Activated CD8-positive, alpha-beta T cell treated with anti-CD3 and anti-CD28 coated beads for 36 hours (primary cell): ENCODE measurements around the gene TRAK1. TPM values are rescaled to one million over a fixed set of nuclear protein-coding genes. Genes with fewer than 3 reads are reported as not detected.

Source experiments
- ATAC-seq: fragments of 200-7000 bp; cut with Tn5 transposase; one replicate; pipeline ENCODE4 v1.10.0; 2021; ENCODE audit warnings: mild to moderate bottlenecking, moderate library complexity
- CTCF ChIA-PET: fragments of 350-600 bp; sonication (Branson Sonifier 250); formaldehyde crosslinking; loops from one replicate; lab custom pipeline; 2021; ENCODE audit warnings: antibody characterized with exemption; lab: Charles Lee
- POLR2A ChIA-PET: fragments of 350-600 bp; sonication (Branson Sonifier 250); formaldehyde crosslinking; loops from one replicate; lab custom pipeline; 2021; ENCODE audit warnings: antibody characterized with exemption; lab: Charles Lee
- DNase-seq: peaks from one replicate; pipeline ENCODE4 v3.0.0-alpha.2; 2020
- H3K27ac Mint-ChIP-seq: one replicate; pipeline ENCODE4 v1.8.0; 2021; ENCODE audit warnings: mild to moderate bottlenecking, mixed read lengths
- H3K27me3 Mint-ChIP-seq: one replicate; pipeline ENCODE4 v1.8.0; 2021; ENCODE audit warnings: mixed read lengths
- H3K36me3 Mint-ChIP-seq: one replicate; pipeline ENCODE4 v1.8.0; 2021; ENCODE audit warnings: low read depth, mixed read lengths
- H3K4me1 Mint-ChIP-seq: one replicate; pipeline ENCODE4 v1.8.0; 2021; ENCODE audit warnings: low read depth, mixed read lengths
- H3K4me3 Mint-ChIP-seq: one replicate; pipeline ENCODE4 v1.8.0; 2021; ENCODE audit warnings: mild to moderate bottlenecking, moderate library complexity, mixed read lengths
- H3K9me3 Mint-ChIP-seq: one replicate; pipeline ENCODE4 v1.8.0; 2021; ENCODE audit warnings: mixed read lengths
- intact Hi-C: fragments of 100-400 bp; cut with micrococcal nuclease; formaldehyde crosslinking; loops from one replicate; pipeline ENCODE4 v1.10.0; 2022
- total RNA-seq, 2 experiments: library from RNA; stranded (reverse); gene quantifications; one replicate each; pipeline ENCODE4 v1.2.3, GENCODE V29; 2021
- TF ChIP-seq, protein P1 (sequence below): fragments of 200-600 bp; IDR thresholded peaks from one replicate; pipeline ENCODE4 v1.8.0; 2022; ENCODE audit warnings: antibody characterized with exemption, mild to moderate bottlenecking

TRAK1 gene
- total RNA-seq, 2 experiments from 2014 or later, result 24.1 to 24.3 TPM

GRCh38 chr3:42214565-42215283, 123.6 kb downstream of the TRAK1 start:
- DNase-seq (no peak), ATAC-seq (no peak)
- CTCF ChIA-PET, result interaction anchor here (0.8 to 3.6 kb wide), 3 partner anchors 23 to 229 kb away, joined by 3 to 17 read pairs (median 6); no protein-coding TSS in a partner anchor
- POLR2A ChIA-PET, result no interaction called here
- Mint-ChIP-seq H3K36me3 (peaks cover 14% of the 10 kb centered on the region), H3K27ac (peak overlapping the region; percentile 54), H3K27me3 (no peaks in the 10 kb centered on the region), H3K4me1 (peaks cover 53% of the 10 kb centered on the region), H3K9me3 (no peaks in the 10 kb centered on the region), H3K4me3 (no peak overlapping the region)
- TF ChIP-seq, protein P1, sequence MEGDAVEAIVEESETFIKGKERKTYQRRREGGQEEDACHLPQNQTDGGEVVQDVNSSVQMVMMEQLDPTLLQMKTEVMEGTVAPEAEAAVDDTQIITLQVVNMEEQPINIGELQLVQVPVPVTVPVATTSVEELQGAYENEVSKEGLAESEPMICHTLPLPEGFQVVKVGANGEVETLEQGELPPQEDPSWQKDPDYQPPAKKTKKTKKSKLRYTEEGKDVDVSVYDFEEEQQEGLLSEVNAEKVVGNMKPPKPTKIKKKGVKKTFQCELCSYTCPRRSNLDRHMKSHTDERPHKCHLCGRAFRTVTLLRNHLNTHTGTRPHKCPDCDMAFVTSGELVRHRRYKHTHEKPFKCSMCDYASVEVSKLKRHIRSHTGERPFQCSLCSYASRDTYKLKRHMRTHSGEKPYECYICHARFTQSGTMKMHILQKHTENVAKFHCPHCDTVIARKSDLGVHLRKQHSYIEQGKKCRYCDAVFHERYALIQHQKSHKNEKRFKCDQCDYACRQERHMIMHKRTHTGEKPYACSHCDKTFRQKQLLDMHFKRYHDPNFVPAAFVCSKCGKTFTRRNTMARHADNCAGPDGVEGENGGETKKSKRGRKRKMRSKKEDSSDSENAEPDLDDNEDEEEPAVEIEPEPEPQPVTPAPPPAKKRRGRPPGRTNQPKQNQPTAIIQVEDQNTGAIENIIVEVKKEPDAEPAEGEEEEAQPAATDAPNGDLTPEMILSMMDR, result no peak
- intact Hi-C loops, result no loop called here

GRCh38 chr3:42216302-42216701, 125.1 kb downstream of the TRAK1 start:
- Mint-ChIP-seq H3K27me3 (no peaks in the 10 kb centered on the region), H3K4me3 (no peak overlapping the region), H3K9me3 (no peaks in the 10 kb centered on the region), H3K27ac (peak overlapping the region; percentile 30), H3K36me3 (peaks cover 17% of the 10 kb centered on the region), H3K4me1 (peaks cover 59% of the 10 kb centered on the region)
- ATAC-seq, result peak; percentile 15
- no peak for DNase-seq
- POLR2A ChIA-PET, result interaction anchor here (0.6 to 1.0 kb wide), 2 partner anchors 10 to 117 kb away, joined by 3 read pairs; no protein-coding TSS in a partner anchor
- intact Hi-C loops, result no loop called here
- CTCF ChIA-PET, result no interaction called here
- TF ChIP-seq, protein P1, result no peak

- no peaks in the 10 kb centered on the region for H3K27me3 Mint-ChIP-seq
- H3K9me3 Mint-ChIP-seq, result no peaks in the 10 kb centered on the region
- ChIA-PET POLR2A (interaction anchor here (1.0 kb wide), 1 partner anchor 117 kb away, joined by 3 read pairs; no protein-coding TSS in a partner anchor), CTCF (interaction anchor here (2.5 kb wide), 1 partner anchor 30 kb away, joined by 6 read pairs; no protein-coding TSS in a partner anchor)
- TF ChIP-seq, protein P1, result no peak
- H3K4me1 Mint-ChIP-seq, result peaks cover 59% of the 10 kb centered on the region
- peaks cover 12% of the 10 kb centered on the region for H3K36me3 Mint-ChIP-seq
- H3K27ac Mint-ChIP-seq, result peak overlapping the region; percentile 47
- H3K4me3 Mint-ChIP-seq, result no peak overlapping the region
- peak; percentile 52 for ATAC-seq
- DNase-seq, result peak; percentile 24
- intact Hi-C loops, result no loop called here
Observed at GRCh38 chr3:42216931-42217333, 125.8 kb downstream of the TRAK1 start.

DNA sequence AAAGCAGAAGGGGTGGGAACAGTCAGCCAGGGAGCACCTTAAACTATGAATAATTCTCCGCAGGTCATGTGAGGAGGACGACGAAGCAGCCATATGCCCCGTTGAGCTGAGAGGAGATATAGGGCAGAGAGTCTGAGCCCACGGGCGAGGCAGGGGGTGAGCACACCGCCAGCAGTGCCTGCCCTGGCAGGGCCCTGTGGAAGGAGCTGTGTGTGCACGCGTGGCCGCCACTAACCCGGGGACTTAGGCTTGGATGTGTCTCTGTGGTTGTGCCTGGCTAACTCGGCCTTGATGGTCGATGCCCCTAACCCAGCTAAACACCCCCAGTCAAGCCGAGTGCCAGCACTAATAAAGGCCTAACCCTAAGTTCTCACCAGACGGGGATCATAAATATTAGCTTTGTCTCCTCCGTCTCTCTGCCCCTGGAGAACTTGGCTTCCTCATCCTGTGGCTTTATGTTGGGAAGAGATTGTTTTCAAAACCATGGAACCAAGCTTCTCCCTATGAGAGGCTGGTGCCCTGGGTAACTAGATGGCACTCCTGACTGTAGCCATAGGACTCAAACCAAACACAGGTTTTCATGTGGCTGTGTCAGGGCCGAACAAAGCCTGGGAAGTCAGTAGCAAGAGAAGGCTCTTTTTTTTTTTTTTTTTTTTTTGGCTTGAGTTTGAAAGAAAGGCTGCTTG, 129.4 kb downstream of the TRAK1 start:
- TF ChIP-seq, protein P1, result no peak
- H3K27me3 Mint-ChIP-seq, result no peaks in the 10 kb centered on the region
- H3K4me1 Mint-ChIP-seq, result peaks cover 31% of the 10 kb centered on the region
- H3K4me3 Mint-ChIP-seq, result no peak overlapping the region
- no peak for ATAC-seq
- no peaks in the 10 kb centered on the region for H3K9me3 Mint-ChIP-seq
- H3K27ac Mint-ChIP-seq, result peak overlapping the region; percentile 25
- POLR2A ChIA-PET, result no interaction called here
- intact Hi-C loops, result no loop called here
- peaks cover 22% of the 10 kb centered on the region for H3K36me3 Mint-ChIP-seq
- CTCF ChIA-PET, result interaction anchor here (1.1 to 1.4 kb wide), 3 partner anchors 27 to 121 kb away, joined by 3 to 5 read pairs (median 3); no protein-coding TSS in a partner anchor
- DNase-seq, result no peak
